COR-L47 (cell line): ENCODE measurements around the gene CHD9NB.
"Not testable (repeated sequence)": the region's sequence is repeated elsewhere in the genome, so short reads cannot be mapped to it uniquely, and the experiment has no call there.

ENCODE experiments used
- DNase-seq: peaks from one replicate; lab custom pipeline; 2025; lab: John Stamatoyannopoulos, UW

CHD9NB gene

DNA sequence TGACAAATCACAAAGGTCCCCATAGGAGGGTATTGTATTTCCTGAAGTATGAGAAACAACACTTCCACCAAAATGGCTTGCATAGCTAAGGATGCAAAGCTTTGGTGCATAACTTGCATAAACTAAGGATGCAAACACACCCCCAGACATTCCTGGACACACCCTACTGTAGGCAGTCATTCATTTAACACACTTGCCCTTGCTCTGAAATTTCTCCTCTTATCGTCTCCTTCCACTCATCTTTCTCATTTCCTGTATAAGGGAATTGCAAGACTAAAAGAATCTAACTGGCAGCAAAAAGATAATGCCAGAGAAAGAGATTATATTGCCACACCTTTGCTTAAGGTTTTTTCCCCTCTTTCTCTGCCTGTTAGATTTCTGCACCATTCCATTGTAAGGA is 30.4 kb upstream of the CHD9NB start:
- DNase-seq = no peak

DNA sequence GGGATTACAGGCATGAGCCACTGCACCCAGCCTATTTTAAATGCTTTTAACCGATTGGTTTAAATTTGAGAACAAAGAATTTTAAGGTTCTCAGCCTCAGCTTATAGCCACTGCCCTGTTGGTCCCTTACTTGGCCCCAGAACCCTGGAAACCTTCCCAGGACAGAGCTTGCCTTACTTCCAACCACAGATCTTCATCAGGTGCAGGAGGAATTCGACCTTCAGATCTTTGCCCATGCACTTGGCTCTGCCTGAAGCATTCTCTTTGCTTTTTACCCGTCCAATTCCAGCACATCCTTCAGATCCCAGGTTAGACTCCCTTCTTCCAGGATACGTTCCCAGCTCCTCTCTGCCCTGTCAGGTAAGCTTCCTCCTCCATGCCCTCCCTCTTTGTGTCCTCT is 29.8 kb upstream of the CHD9NB start:
- DNase-seq = no peak

DNA sequence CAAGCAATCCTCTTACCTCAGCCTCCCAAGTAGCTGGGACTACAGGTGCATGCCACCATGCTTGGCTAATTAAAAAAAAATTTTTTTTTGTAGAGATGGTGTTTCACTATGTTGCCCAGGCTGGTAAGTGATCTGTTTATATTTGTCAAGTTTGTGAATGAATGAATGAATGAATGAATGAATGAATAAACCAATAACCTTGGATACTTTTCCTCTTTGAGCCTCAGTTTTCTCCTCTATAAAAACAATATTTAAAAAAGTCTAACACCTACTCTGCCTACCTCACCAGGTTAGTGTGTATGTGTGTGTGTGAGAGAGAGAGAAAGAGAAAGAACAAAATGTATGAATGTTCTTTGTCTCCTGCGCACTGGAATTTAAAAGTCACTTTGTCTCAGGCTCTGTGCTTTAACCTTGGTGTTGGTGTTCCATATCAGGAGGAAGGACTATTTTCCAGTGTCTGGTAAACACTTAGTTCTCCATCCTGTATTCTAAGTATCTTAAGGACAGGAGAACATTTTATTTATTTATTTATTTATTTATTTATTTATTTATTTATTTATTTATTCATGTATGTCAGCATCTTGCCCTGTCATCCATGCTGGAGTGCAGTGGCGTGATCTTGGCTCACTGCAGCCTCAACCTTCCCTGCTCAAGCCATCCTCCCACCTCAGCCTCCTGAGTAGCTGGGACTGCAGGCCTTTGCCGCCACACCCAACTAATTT is 29.1 kb upstream of the CHD9NB start:
- no peak for DNase-seq

DNA sequence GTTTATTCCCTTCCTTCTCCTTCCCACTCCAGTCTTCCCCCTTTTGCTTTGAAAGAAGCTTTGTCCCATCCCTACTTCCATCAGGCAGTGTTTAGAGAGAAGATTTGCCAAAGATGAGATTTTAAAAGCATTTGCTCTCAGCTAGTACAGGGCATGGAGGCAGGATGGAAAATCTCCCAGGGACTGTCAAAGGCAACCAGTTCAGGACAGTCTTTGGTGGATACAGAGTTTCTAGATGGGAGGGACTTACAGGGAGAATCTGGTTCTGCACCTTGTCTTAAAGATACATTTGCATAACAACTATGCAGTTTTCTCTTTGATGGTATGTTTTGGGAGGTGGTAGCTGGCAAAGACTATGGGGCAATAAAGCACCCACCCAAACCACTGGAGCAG is 28.3 kb upstream of the CHD9NB start:
- DNase-seq = no peak

DNA sequence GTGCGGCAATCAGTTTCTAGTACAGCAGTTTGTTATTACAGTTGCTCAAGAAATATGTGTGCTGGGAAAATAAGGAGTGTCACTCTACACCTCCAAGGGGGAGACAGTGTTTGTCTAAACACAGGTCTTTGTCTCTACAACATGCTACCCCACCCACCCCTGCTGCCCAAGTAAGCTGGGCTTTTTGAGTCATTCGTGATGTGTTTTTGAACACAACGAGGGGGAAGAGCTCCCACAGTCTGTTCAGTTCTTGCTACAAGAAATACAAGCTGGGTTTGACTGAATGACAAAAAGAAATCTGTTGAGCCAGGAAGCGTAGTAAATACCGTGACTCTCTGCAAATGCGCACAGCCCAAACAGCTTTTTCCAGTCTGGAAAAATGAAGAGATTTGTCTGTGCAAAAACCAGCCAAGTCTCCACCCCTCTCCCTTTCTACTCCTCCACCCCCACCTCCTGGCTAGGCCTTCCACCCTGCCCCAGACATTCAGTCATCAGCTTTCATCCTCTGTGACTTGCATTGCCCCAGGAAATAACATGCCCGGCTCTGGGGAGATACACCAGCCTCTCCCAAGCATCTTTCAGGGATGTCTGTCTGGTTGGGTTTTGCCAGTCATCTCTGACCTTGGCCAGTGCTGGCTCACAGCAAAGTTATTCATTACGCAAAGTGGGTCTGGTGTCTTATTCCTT is 27.8 kb upstream of the CHD9NB start:
- DNase-seq = no peak

DNA sequence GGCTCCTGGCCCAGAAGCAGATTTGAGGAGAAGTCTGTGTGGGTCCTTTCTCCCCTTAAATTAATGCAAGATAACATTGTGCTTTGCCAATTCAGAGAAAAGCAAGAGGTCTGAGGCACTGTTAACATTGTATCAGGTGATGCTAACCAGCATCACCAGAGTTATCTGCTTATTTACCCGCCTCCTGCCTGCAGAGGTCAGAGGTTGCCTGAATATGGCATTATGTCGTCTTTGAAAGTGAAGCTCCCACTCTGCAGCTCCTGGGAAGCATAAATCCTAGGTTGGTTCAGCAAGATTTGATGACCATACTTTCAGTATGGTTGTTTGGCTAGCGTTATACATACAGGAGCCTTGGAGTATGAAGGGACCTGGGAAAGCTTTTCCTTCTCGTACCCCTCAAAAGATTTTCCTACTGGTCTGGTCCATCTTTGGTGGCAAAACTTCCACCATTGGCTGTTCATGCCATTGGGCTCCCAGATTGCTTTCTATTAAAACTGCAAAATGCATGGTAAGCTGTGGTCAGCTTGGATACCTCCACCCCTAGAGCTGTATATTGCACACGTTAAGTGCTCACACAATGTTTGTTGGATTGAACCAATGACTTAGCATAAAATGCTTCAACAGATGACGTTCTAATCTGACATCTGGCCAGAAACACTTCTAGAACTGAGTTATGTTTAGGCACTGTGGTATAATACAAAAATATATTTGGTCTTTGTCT is 26.2 kb upstream of the CHD9NB start:
- DNase-seq = no peak

DNA sequence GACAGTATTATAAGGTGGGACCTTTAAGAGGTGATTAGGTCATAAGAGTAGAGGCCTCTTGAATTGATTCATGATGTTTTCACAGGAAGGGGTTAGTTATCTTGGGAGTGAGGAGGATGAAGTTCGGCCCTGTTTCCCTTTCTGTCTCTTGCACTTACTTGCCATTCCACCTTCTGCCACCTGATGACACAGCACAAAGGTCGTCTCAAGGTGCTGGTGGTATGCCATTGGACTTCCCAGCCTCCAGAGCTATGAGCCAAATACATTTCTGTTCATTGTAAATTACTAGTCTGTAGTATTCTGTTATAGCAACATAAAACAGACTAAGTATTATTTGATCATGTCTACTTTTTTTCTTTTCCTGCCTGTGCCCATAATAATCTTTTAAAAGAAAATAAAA is 25.6 kb upstream of the CHD9NB start:
- no peak for DNase-seq

DNA sequence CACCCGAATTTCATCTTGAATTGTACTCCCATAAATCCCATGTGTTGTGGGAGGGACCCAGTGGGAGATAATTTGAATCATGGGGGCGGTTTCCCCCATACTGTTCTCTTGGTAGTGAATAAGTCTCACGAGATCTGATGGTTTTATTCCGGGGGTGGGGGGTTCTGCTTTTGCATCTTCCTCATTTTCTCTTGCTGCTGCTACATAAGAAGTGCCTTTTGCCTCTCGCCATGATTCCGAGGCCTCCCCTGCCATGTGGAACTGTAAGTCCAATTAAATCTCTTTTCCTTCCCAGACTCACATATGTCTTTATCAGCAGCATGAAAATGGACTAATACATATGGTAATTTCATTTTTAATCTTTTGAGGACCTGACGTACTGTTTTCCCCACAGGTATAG is 22.8 kb upstream of the CHD9NB start:
- DNase-seq = not testable (repeated sequence)

DNA sequence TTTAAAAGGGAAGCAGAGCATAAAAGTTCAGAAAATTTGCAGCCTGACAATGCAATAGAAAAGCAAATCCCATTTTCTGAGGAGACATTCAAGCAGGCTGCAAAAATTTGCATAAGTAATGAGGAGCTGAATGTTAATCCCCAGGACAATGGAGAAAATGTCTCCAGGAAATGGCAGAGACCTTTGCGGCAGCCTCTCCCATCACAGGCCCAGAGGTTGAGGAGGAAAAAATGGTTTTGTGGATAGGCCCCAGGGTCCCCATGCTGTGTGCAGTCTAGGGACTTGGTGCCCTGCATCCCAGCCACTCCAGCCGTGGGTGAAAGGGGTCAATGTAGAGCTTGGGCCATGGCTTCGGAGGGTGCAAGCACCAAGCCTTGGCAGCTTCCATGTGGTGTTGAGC is 21.6 kb upstream of the CHD9NB start:
- not testable (repeated sequence) for DNase-seq

DNA sequence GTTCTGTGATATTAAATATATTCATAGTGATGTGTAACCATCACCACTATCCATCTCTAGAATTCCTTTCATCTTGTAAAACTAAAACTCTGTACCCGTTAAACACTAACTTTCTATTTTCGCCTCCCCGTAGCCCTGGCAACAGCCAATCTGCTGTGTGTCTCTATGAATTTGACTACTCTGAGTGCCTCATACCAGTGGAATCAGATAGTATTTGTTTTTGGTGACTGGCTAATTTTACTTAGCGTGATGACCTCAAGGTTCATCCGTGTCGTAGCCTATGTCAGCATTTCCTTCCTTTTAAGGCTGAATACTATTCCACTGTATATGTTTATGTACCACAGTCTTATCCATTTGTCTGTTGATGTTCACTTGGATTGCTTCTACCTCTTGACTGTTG is 20.3 kb upstream of the CHD9NB start:
- no peak for DNase-seq

DNA sequence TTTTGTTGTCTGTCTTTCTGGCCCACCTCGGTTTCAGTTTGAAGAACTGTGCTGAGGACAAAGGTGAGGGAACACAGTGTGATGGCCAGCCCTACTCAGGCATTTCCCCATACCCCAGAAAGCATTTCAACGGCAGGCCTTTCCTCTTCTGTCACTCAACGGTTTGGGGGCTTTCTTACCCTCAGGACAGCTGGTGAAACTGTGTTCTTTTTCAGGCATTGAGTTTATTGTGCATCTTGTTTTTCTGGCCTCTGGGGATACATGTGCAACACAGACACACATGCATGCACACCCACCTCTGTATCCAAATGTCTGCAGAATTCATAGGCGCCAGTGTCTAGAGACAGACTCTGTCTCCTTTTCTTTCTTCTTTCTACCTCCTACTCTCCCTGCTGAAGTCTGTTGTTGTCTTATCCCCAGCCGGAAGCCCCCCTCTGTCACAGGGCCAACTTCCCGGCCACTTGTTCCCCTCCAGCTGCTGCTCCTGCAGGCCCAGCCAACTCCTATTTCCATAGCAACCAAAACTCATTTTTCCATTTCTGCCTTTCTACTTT is 19.1 kb upstream of the CHD9NB start:
- peak; percentile 39 for DNase-seq

DNA sequence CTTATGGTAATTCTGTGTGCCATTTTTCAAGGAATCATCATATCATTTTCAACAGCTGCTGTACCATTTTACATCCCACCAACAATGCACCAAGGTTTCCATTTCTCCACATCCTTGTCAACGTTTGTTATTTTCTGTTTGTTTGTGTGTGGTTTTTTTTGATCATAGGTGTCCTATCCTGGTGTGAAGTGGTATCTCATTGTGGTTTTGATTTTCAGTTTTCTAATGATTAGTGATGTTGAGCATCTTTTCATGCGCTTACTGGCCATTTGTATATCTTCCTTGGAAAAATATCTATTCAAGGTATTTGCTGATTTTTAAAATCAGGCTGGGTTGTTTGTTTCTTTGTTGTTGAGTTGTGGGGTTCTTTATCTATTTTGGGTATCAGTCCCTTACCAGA is 17.1 kb upstream of the CHD9NB start:
- DNase-seq = no peak

DNA sequence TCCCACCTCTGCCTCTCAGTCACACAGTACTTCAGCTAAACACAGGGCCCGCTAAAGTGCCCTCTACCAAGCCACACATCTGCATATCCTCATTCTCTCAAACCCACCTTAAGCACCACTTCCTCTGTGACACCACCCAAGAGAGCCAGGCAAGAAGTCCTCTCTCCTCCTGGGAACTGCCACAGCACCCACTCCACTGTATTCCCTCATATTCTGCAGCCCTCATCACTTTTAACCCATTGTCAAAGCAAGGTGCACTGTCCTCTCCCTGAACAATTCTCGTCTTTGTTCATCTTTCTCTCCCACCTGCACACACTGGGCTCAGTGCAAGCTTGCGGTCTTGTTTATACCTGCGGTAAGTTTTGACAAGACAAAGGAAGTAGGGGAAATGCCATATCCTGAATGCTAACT is 15.7 kb upstream of the CHD9NB start:
- no peak for DNase-seq

DNA sequence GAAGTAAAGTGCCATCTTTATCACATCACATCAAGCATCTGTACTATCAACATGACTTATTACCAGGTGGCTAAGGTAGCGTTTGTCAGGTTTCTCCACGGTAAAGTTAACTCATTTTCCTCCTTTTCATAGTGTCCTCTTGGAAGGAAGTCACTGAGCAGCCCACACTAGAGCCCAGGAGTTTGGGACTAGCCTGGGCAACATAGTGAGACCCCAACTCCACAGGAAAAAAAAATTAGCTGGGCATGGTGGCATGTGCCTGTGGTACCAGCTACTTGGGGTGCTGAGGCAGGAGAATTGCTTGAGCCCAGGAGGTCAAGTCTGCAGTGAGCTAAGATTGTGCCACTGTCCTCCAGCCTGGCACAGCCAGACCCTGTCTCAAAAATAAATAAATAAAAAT is 15.0 kb upstream of the CHD9NB start:
- no peak for DNase-seq

DNA sequence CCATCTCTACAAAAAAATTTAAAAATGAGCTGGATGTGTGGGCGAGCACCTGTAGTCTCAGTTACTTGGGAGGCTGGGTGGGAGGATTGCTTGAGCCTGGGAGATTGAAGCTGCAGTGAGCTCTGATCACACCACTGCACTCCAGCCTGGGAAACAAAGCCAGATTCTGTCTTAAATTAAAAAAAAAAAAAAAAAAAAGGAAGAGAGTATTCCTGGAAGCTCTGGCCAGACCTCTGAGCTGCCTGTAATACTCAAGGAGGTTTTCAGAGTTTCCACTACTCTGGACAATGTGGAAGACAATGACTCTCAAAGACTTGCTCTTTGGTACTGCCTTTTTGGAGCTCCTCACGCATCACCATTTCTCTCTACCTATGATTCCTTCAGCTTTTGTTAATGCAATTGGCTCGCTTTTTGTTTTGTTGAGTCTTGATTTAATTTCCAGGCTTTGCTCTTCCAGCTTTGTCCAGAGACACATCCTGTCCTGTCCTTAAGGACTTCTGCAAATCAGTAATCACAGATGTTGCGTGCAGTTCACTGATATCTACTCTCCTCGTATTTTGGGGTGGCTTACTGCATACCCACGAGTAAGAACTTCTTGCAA is 12.9 kb upstream of the CHD9NB start:
- no peak for DNase-seq

DNA sequence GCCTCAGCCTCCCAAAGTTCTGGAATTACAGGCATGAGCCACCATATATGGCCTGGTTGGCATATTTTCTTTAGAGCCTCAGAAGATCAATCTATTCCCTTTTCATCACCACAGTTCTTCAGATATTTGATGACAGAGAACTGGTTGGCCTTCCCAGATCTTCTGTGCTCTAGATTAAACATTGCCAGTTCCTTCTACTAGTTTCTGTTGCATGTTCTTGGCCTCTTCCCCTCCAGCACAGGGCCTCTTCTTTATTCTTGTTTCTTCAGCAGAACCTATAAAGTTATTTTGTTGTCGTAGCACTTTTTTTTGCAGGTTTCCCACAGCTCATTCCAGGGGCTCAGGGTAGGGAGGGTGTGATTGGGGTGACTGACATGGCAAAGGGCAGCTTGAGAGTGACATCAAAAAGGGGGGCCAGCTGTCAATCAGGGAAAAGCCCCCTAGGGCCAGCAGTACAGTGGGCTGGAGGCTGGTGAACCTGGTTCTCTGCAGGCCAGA is 11.4 kb upstream of the CHD9NB start:
- DNase-seq = no peak

DNA sequence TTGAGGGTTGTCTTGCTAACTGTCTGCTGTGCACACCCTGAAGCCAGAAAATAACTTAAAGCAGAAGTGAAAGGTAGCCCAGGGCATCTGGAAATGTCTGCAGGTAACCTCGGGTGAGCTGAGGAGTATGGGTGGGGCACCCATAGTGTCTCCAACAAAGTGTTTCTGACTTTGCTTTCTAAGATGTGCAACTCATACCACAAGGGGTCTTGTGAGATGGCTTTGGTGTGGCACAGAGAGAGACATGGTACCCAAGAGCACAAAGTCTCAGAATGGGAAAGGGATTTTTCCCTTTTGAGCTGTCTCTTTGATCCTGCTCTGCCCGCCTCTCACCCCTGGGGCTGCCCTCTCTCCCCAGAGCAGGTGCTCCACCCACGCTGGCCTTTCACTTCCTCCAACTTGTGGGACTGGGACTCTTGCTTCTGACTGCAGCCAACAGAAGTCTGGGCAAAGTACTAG is 9.0 kb upstream of the CHD9NB start:
- no peak for DNase-seq

DNA sequence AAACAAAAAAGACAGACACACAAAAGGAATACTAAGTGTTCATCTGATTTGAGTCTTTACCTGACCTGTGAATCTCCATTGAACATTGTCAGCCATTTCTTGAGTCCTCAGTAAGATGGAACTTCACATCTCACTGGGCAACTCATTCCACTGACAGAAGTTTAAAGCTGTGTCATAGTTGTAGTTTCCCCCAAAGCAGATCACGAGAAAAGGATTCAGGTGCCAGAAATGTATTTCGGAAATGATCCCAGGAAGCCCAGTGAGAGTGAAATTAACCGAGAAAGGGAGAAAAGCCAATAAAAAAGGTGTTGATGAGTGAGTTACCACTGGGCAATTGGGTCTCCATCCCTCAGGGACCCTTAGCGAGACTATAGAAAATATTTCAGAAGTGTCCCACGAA is 8.6 kb upstream of the CHD9NB start:
- DNase-seq = no peak

DNA sequence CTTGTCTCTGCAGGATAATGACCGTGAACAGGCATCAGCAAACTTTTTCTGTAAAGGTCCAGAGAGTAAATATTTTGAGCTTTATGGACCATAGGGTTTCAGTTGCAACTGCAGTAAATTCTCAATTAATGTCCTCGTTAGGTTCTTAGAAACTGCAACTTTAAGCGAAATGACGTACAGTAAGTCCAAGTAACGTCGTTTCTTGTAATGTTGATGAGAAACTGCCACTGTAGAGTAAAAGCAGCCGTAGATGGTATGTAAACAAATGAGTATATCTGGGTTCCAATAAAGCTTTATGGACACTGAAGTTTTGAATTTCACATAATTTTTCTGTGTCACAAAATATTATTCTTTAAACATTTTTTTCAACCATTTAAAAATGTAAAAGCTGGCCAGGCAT is 7.0 kb upstream of the CHD9NB start:
- no peak for DNase-seq

DNA sequence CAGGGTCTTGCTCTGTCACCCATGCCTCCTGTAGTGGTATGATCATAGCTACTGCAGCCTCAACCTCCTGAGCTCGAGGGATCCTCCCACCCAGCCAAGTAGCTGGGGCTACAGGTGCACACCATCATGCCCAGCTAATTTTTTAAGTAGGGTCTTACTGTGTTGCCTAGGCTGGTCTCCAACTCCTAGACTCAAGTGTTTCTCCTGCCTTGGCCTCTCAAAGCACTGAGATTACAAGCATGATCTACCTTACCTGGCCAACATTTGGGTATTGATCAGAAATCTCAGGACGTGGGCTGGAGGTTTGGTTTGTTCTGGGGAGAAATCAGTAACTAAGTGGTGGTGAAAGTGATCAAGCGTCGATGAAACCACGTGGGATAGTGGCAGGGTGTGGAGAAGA is 6.2 kb upstream of the CHD9NB start:
- no peak for DNase-seq

DNA sequence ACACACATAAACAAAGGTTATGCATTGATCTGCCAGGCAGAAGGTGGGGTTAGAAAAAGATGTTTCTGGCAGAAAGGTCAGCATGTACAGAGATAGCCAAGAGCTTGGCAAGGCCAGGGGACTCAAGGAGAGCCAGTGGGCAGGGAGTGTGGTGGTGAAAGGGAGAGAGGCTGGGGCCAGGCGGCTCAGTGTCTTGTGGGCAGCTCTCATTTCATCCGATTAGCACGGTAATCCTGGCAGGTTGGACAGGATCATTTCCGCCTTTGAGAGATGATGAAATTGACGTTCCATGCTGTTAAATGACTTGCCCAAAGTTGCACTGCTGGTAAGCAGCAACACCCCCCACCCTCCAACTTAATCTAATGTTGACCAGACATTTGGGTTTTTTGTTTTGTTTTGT is 5.7 kb upstream of the CHD9NB start:
- DNase-seq = no peak

DNA sequence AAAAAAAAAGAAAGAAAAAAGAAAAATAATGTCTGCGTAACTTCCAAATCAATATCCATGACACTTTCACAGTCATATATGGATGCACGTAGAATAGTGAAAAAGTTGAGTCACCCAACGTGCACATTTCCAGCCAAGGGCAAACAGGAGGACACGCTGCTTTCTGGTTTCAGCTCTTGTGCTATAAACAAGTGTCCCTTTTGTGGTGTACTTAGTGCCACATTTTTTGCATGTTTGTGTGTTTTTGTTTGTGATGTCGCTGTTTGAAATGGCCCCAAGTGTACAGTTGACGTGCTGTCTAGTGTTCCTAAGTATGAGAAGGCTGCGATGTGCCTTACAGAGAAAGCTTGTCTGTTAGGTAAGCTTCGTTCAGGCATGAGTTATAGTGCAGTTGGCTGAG is 5.0 kb upstream of the CHD9NB start:
- no peak for DNase-seq
